ENCODE results near the gene RBBP4.
"Not testable (repeated sequence)": the region's sequence is repeated elsewhere in the genome, so short reads cannot be mapped to it uniquely, and the experiment has no call there.

RBBP4 gene

DNA sequence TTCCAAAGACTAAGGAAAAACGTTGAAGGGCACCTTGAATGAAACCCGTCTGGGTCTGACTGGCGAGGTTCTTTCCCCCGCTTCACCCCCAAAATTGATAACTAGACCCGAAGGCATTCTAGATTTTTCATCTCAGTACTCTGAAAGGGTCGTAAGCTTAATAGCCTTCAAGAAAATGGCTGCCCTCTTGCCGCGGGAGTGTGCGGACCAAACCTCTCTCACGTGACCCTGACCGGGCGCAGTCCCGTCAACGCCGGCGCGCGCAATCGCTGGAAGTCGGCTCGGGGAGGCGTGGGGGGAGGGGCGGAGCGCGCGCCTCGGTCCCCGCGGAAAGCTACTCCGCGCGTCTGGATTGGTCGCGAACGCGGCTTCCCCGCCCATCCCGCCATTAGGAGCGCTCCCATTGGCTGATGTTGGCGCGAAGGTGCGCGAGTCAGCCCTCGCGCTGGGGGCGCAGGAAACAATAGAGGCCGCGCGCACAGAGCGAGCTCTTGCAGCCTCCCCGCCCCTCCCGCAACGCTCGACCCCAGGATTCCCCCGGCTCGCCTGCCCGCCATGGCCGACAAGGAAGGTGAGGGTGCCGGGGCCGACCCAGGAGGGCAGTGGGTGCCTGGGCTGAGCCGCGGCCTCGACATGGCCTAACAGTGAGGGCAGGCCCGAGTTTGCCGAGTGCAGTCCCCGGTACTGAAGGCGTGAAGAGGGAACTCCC is at the start of gene RBBP4:
Gene RBBP4 (plus strand): TSS at position 457 of the 709 bp plus-strand sequence. CDS start 99 bp downstream, at position 556.
- peak; percentile 97 for DNase-seq

GRCh38 chr1:32605711-32606424 is 45.1 kb upstream of the RBBP4 start:
- no peak for DNase-seq

DNA sequence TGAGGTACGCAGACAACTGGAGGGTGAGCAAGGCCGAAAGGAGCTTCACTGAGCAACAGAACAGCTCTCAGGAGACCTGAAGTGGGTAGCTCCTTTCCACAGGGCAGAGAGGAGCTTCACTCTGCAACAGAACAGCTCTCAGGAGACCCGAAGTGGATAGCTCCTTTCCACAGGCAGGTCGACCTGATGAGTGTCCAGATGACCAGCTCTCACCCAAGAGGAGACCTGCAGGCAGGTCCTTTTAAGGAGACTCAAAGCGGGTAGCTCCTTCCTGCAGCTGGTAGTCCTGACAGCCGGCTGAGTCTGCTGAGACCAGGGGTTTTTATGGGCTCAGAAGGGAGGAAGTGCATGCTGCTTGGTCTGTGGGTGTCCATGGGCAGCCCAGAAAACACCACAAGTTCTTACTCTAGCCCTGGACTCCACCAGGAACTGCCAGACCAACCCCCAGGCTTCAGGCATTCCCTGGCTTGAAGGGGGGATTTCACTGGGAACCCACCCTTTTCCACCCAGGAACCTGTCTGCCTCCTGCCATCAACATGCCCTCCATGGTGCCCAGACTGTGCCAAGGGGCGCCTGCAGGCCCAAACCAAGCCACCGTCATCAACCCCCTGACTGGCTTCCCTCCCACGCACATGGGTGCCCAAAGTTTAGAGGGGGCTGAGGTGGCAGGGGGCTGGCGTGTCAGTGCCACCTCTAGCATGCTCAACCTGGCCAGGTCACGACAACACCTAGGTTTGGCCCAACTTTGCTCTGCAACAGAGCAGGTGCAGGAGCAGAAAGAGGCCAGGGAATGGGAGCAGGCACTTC is 44.2 kb upstream of the RBBP4 start:
- DNase-seq = no peak

DNA sequence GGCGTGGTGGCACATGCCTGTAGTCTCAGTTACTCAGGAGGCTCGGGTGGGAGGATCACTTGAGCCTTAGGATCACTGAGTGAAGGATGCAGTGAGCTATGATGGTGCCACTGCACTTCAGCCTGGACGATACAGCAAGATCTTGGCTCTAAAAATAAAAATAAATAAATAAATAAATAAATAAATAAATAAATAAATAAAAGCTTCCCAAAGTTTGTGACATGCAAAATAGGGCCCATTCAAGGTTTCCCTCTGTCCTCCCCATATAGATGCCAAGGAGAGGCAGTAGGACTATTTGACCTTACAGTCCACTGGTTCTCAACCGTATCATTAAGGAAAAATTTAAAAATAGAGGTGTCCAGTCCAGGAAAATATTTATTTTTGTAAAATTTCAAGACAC is 41.8 kb upstream of the RBBP4 start:
- no peak for DNase-seq

DNA sequence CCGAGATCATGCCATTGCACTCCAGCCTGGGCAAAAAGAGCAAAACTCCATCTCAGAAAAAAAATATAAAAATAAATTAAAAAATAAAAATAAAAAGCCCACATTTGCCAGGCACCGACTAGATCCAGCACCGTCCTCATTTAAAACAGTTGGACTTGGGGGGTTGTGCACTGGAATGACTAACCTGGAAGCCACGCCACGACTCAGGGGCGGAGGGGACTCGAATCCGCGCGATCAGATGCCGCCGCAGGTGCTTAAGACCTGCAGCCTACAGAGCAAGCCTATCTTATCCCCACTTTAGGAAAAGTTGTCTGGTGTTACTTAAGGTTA is 39.2 kb upstream of the RBBP4 start:
- DNase-seq = no peak

- no peak for DNase-seq
These were observed 38.7 kb upstream of the RBBP4 start for GRCh38 chr1:32612189-32612881.

DNA sequence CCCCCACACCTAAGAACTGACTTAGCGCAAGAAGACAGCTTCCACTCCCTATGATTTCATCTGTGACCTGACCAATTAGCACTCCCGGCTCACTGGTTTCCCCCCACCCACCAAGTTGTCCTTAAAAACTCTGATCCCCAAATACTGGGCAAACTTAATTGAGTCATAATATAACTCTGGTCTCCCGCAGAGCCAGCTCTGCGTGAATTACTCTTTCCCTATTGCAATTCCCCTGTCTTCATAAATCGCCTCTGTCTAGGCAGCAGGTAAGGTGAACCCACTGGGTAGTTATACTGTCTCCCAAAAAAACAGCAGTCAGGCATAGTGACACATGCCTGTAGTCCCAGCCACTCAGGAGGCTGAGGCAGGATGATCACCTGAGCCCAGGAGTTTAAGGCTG is 37.5 kb upstream of the RBBP4 start:
- DNase-seq = no peak

GRCh38 chr1:32618673-32619221 is 32.3 kb upstream of the RBBP4 start:
- no peak for DNase-seq

GRCh38 chr1:32619701-32620485 is 31.1 kb upstream of the RBBP4 start:
- no peak for DNase-seq

- no peak for DNase-seq
These were observed 28.8 kb upstream of the RBBP4 start for GRCh38 chr1:32622205-32622604.

GRCh38 chr1:32622806-32623681 is 28.0 kb upstream of the RBBP4 start:
- DNase-seq = no peak

DNA sequence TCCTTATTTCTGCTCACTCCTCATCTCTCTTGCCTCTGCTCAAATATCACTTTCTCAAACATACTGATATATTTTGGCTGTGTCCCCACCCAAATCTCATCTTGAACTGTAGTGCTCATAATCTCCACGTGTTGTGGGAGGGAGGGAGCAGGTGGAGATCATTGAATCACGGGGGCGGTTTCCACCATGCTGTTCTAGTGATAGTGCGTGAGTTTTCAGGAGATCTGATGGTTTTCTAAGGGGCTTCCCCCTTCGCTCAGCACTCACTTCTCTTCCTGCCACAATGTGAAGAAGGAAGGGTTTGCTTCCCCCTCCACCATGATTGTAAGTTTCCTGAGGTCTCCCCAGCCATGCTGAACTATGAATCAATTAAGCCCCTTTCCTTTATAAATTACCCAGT is 27.2 kb upstream of the RBBP4 start:
- peak; percentile 14 for DNase-seq

- DNase-seq = no peak
These were observed 24.8 kb upstream of the RBBP4 start for GRCh38 chr1:32626176-32626575.

- no peak for DNase-seq
These were observed 23.3 kb upstream of the RBBP4 start for GRCh38 chr1:32627596-32628162.

DNA sequence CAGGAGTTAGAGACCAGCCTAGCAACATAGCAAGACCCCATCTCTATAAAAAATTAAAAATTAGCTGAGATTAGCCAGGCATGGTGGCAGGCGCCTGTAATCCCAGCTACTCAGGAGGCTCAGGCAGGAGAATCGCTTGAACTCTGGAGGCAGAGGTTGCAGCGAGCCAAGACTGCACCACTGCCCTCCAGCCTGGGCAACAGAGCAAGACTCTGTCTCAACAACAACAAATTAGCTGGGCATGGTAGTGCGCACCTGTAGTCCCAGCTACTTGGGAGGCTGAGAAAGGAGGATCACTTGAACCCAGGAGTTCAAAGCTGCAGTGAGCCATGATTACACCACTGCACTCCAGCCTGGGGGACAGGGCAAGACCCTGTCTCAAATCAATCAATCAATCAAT is 20.8 kb upstream of the RBBP4 start:
- DNase-seq = not testable (repeated sequence)

- no peak for DNase-seq
These were observed 18.2 kb upstream of the RBBP4 start for GRCh38 chr1:32632829-32633228.

- no peak for DNase-seq
These were observed 15.3 kb upstream of the RBBP4 start for GRCh38 chr1:32635508-32636277.

DNA sequence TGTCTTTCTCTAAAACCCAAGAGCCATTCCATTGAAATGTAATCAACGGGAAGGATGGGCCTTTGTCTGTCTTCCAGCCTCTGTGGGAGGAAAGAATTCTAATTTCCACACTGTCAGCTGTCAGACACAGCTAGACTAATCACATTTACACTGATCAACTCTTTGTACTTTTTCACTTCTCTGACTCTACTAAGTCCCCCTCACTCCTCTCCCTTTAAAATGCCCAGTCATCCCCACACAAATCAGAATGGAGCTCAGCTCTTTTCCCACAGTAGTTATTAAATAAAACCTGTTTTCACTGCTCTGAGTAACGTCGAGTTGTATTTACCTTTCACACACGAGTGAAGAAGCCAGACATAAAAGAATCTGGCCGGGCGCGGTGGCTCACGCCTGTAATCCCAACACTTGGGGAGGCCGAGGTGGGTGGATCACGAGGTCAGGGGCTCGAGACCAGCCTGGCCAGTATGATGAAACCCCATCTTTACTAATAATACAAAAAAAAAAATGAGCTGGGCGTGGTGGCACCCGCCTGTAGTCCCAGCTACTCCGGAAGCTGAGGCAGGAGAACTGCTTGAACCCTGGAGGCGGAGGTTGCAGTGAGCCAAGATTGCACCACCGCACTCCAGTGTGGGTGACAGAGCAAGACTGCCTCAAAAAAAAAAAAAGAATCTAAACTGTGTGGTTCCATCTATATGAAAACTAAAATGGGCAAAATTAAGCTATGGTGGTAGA is 13.9 kb upstream of the RBBP4 start:
- DNase-seq = no peak

DNA sequence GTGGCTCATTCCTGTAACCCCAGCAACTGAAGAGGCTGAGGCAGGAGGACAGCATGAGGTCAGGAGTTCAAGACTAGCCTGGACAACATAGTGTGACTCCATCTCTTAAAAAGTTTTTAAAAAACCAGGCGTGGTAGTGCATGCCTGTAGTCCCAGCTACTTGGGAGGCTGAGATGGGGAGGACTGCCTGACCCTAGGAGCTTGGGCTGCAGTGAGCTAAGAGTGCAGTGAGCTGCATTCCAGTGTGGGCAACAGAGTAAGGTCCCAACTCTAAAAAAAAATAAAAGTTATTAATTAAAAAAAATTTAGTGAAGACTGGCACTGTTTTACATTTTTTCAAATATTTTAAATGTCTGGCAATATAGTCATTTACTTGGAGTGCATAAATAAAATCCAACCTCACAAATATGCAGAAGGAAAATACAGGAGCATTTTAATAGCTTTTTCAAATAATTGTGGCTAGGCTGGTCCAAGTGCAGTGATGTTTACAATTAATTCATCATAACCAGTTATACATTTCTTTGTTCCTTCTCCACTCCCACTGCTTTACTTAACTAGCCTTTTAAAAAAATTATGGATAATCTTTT is 11.4 kb upstream of the RBBP4 start:
- DNase-seq = no peak

Measured in activated T-cell treated with anti-CD3 and anti-CD28 coated beads for 4 hours (primary cell).